AG09309 (cell line): Measurements from ENCODE around the gene DIPK1A.

ENCODE experiments used
- DNase-seq: peaks from one replicate; pipeline ENCODE4 v3.0.0-alpha.2; 2010; ENCODE audit warnings: low read depth
- H3K4me3 ChIP-seq: 2 replicates; pipeline ENCODE4 v1.5.1; 2011; ENCODE audit warnings: mild to moderate bottlenecking, low read depth, low read length, moderate library complexity; ENCODE audit not compliant: control insufficient read depth
- CTCF ChIP-seq: IDR thresholded peaks from 2 replicates; pipeline ENCODE4 v1.5.1; 2011; ENCODE audit warnings: mild to moderate bottlenecking, low read depth, low read length, inconsistent platforms; ENCODE audit not compliant: insufficient read depth, control insufficient read depth; ENCODE audit errors: missing control alignments

DIPK1A gene

GRCh38 chr1:92929461-92929860 lies 31.8 kb downstream of the DIPK1A start:
- DNase-seq, result no peak
- no peak overlapping the region for H3K4me3 ChIP-seq
- no peak for TF ChIP-seq CTCF

GRCh38 chr1:92927870-92928269 lies 33.4 kb downstream of the DIPK1A start:
- TF ChIP-seq CTCF, result no peak
- no peak for DNase-seq
- H3K4me3 ChIP-seq, result no peak overlapping the region

GRCh38 chr1:92926873-92927272 lies 34.4 kb downstream of the DIPK1A start:
- TF ChIP-seq CTCF, result no peak
- H3K4me3 ChIP-seq, result no peak overlapping the region
- no peak for DNase-seq

- DNase-seq, result no peak
- H3K4me3 ChIP-seq, result no peak overlapping the region
- no peak for TF ChIP-seq CTCF
These were observed 36.8 kb downstream of the DIPK1A start for GRCh38 chr1:92924501-92924900.

GRCh38 chr1:92923664-92924063 lies 37.6 kb downstream of the DIPK1A start:
- DNase-seq, result no peak
- TF ChIP-seq CTCF, result no peak

GRCh38 chr1:92922356-92923035 lies 38.8 kb downstream of the DIPK1A start:
- DNase-seq, result peak; percentile 43
- no peak overlapping the region for H3K4me3 ChIP-seq
- no peak for TF ChIP-seq CTCF

More at GRCh38 chr1:92923664-92924063, 37.6 kb downstream of the DIPK1A start:
- H3K4me3 ChIP-seq, result peak overlapping the region; percentile 4; the same call in 1 of the 2 replicates
